CD4-positive, alpha-beta T cell treated with Interleukin-12 subunit alpha and Interleukin-12 subunit beta, for 1 hour (primary cell): ENCODE measurements around the gene TMEM17.
A peak's percentile ranks its signal among the peaks of the same experiment; 100 is the strongest.

Experiments used
- DNase-seq: peaks from one replicate; pipeline ENCODE4 v3.0.0-alpha.2; 2020

The TMEM17 gene

DNA sequence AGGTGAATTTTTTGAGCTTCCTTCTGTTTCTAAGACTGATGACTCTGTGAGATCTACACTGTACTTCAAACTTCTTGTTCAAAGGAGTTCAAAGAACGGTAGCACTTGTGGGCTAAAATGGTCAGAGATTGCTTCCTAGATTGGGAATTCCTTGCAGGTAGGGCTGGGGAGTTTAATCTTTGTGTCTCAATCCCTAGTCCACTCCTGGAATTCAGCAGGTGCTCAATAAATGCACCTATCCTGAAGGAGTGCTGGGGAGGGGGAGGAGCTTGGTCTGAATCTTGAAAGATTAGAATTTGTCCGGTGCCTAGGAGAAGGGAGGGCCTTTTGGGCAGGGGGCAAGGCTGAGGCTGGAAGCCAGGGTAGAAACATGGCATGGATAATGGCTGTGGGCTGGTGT is 34.6 kb downstream of the TMEM17 start:
- DNase-seq = no peak

DNA sequence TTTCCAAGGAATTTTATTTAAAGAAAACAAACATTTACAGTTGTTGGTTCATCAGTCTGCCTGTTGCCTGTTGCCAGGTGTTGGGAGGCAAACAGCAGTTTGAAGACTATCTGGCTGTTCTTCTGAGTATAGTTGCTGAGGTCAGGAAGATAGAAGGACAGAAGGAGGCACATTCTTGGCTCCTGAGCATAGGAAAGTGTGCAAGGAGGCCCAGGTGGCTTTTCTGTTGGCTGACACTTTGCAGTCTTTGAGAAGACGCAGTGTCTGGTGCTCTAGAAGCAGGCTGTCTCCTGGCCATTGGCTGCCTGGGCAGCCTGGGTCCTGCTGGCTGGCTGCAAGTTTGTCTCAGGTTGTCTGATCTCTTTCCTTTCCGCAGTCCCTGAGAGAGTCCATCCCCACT is 36.4 kb downstream of the TMEM17 start:
- DNase-seq = no peak

DNA sequence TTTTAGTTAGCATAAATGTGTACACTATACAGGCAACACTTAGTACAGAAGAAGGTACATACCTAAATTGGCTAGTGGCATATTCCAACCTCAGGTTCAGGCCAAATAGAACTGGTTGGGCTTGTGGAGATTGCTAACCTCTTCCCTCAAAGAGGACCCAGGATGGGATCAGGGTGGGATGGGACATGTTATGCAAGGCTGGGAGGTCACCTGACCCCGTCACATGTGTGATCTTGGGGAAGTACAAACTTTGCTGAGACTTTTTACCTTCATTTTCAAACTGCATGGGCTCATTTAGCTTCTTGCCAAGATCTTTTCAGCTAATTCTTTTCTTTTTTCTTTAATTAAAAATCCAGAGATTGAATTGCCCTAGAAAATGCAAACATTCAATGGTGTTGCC is 36.9 kb downstream of the TMEM17 start:
- no peak for DNase-seq

DNA sequence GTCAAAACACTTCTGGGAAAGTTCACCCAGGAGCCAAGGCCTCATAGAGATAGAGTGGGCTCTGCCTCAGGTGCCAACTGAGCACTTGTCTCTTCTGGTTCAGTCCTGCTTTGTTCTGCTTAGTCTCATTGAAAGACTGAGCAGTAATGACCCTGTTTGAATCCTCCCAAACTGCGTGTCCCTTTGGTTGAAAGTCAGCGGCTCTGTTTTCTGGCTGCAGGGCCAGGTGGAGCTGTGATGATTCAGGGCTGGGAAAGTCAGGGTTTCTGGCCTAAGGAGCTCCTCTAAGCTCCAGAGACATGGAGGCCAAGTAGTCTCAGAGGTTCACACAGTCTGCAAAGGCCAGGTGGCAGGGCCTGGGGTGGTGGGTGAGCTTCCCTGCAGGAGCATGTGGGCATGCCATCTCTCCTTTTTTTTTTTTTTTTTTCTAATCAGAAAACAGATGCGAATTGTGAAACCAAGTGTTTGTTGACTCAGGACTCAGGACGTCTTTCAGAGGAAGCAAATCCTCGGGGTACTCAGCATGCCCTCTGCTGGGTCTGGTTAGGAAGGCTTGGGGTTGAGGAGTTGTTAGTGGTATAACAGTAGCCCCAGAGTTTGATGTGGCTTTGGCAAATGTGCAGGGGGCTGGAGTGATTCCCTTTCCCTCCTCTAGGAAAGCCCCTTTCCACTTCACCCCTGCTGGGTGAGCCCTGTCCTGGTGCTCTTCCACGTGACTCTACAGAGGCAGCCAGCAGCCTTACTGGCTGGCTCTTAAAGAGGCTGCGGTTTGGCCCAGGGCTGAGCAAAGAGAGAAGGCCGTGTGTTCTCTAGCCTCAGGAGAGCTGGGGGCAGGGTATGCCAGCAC is 38.3 kb downstream of the TMEM17 start:
- no peak for DNase-seq

DNA sequence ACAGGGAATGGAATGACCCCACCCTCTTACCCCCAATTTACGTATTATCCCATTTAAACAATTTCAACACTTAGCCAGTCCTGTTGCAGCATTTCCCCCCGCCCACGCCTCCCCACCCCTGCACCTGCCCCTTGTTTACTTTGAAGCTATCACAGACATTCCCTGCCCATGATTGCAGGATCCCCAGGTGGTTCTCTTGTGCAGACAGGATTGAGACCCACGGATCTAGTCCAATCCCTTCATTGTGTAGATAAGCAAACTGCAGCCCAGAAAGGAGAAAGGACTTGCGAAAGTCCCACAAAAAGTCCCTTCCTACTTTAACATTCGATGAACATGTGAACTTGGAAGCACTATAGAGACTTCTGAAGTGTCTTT is 38.9 kb downstream of the TMEM17 start:
- no peak for DNase-seq

GRCh38 chr2:62466503-62466854 is 39.5 kb downstream of the TMEM17 start:
- DNase-seq = no peak

DNA sequence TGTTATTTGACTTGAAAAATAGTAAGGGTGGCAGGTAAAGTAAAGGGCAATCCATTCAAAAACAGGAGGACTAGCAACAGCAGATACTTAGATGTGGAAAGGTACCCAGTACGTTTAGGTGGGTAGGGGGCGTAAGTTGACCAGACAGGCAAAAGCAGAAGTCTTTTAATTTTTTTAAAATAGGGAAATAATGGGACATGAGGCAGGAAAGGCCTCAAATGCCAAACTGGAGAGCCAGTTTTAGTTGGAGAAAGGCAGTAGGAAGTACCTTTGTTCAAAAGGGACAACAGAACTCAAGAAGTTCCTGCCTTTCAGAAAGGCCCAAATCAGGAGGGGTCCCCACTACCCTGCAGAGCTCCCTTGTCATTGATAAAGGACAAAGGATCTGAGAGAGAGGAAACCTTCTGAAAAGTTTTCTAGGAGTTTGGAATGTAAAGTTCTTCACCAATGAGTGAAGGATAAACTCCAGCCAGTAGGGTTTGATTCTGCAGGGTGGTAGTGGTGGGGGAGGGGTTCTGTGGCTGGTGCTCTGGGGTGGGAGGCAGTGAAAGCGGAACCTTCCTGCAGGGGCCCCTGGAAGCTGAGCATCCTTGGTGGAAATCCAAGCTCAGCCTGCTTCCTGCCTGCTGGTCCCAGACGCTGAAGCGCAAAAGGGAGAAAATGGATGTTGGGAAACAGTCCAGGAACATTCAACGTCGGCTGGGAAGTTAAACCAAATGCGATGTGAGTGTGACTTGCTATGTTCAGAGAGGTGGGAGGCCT is 40.1 kb downstream of the TMEM17 start:
- no peak for DNase-seq

GRCh38 chr2:62465039-62465740 is 40.8 kb downstream of the TMEM17 start:
- DNase-seq = no peak

DNA sequence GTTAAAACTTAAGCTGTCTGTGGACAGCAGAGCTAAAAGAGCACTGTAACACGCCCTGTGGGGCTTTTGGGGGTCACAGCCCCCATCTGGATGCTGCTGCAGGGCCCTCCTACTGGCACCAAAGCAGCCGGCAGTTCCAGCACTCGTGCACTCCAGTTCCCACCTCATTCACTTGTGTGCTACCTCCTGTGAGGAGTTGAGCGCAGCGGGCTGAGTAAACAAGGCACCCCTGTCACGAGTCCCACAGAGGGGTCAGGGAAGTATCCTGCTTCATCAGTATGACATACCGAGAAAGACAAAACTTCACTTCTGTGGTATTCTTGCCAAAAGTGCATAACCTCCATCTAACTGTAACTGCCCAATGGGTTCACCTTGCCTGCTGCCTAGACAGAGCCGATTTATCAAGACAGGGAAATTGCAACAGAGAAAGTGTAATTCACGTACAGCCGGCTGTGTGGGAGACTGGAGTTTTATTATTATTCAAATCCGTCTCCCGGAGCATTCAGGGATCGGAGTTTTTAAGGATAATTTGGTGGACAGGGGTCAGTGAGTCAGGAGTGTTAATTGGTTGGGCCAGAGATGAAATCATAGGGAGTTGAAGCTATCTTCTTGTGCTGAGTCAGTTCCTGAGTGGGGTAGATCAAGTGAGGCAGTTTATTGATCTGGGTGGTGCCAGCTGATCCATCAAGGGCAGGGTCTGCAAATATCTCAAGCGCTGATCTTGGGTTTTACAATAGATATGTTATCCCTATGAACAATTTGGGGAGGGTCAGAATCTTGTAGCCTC is 41.6 kb downstream of the TMEM17 start:
- DNase-seq = no peak

- DNase-seq = no peak
Observed at GRCh38 chr2:62462211-62462610, 43.8 kb downstream of the TMEM17 start.

DNA sequence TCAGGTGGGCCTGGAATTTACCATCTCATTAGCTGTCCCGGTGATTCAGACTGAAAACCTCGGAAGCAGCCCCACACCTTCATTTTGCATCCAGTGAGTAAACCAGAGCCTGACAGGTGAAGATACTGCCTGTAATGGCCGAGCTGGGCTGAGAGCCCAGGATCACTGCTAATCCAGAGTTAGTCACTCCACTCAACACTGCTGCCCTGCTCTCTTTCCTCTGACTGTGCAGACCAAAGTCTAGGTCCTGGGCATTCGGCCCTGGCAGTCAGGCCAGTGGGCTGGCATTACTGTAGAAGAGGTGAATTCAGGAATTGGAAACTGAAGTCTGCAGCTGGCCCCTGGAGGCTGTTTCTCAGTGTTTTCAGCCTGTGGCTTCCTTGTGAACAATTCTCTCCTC is 44.3 kb downstream of the TMEM17 start:
- DNase-seq = no peak

- no peak for DNase-seq
Observed at GRCh38 chr2:62461017-62461553, 44.9 kb downstream of the TMEM17 start.

DNA sequence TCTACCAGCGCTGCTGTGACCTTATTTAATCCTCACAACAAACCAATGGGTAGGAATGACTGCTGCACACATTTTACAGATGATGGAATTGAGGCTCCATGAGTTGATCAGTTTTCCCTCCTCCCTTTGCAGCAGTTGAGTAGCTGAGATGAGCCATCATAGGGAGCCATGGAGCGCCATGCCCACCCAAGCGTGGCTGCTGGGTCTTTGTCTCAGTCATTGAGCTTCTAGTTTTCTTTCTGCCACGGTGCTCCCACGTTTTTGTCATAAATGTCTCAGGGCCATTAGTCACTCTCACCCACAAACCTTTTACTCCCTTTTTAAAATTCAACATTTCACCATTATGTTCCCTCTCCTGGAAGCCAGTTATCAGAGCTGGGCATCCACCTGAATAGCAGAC is 45.8 kb downstream of the TMEM17 start:
- DNase-seq = no peak

DNA sequence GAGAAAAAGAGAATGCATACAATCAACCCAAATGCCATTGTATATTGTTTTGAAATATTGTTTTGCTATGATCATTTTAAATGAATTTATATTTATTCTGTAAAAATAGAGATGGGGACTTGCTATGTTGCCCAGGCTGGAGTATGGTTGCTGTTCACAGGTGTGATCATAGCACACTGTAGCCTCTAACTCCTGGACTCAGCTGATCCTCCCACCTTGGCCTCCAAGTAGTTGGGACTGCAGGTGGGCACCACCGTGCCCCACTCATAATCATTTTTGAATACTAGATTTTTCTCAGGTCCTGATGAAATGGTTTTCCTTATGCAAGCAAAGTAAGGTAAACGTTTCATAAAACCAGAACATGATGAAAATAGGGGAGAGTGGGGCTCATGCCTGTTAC is 46.3 kb downstream of the TMEM17 start:
- DNase-seq = no peak

- no peak for DNase-seq
Observed at GRCh38 chr2:62459106-62459505, 46.9 kb downstream of the TMEM17 start.

DNA sequence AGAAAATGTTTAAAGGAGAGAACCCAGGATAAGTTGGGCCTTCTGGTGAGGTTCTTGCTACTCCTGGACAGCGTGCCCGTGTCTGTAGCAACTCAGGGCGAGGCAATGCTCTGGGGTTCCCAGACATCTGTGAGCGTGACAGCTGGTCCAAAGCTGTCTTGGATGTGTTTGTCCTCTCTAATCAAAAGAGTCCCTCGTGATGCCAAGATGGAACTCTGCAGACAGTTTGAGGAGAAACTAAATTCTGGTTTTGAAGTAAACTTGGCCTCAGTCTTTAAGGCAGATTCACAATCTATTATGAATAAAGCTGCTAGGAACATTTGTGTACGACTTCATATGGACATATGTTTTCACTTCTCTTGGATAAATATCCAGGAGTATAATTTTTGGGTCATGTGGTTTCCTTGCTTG is 47.3 kb downstream of the TMEM17 start:
- DNase-seq = no peak

- no peak for DNase-seq
Observed at GRCh38 chr2:62458206-62458641, 47.8 kb downstream of the TMEM17 start.

DNA sequence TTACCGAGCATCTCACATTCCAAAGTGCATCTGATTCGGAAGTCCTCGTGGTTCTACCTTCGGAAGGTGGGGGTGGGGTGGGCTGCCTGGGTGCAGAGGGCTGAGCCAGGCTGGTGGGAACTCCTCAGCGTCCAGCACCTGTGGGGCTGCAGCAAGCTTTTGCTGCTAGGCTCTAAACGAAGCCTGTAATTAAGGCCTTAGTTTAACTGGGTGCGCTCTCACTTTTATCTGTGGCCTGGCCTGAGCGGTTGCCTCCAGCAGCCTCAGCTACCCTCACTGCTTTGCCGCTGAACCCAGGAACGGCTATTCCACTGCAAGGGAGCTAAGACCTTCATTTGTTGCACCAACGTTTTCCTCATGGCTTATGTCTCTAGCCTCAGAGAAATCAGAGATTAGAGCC is 48.4 kb downstream of the TMEM17 start:
- no peak for DNase-seq

GRCh38 chr2:62456721-62457539 is 49.1 kb downstream of the TMEM17 start:
- peak; percentile 59 for DNase-seq

DNA sequence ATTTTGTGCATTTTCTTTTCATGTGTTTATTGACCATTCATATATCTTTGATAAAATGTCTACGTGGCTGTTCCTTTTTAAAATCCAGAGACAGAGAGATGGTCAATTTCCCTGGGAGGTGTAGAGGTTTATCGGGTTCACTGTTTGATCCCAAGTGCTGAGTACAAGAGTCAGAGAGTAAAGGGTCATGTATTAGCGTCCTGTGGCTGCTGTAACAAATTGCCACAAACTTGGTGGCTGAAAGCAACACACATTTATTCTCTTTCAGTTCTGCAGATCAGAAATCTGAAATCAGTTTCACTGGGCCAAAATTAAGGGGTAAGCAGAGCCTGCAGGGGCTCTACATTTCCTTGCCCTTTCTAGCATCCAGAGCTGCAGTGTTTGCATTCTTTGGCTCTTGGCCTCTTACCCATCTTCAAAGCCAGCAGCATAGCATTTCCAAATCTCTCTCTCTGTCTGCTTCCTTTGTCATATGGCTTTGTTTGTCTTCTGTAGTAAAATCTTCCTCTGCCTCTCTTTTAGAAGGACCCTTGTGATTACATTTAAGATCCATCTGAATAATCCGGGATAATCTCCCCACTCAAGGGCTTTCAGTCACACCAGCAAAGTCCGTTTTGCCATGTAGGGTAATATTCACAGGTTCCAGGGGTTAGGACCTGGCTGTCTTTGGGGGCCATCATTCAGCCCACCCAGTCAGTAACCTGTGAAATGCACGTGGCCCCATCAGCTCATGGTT is 49.9 kb downstream of the TMEM17 start:
- DNase-seq = no peak

- no peak for DNase-seq
Observed at GRCh38 chr2:62453955-62454354, 52.0 kb downstream of the TMEM17 start.
